Bronchial epithelial cell (primary cell): Measurements from ENCODE around the gene ACTA1. TPM values are rescaled to one million over a fixed set of nuclear protein-coding genes. Genes with fewer than 3 reads are reported as not detected.
A peak's percentile ranks its signal among the peaks of the same experiment; 100 is the strongest.

Experiments used
- DNase-seq: peaks from one replicate; pipeline ENCODE4 v3.0.0-alpha.2; 2010; ENCODE audit warnings: low read depth
- FAIRE-seq: peaks from 2 replicates; lab custom pipeline; 2011; peaks lifted over from hg19 to GRCh38; lab: Jason Lieb, UNC
- H3K27me3 ChIP-seq: 2 replicates; pipeline ENCODE4 v1.5.1; 2011; ENCODE audit warnings: low read length; ENCODE audit not compliant: control insufficient read depth, insufficient read depth
- H3K36me3 ChIP-seq: 2 replicates; pipeline ENCODE4 v1.5.1; 2011; ENCODE audit warnings: low read length; ENCODE audit not compliant: control insufficient read depth, insufficient read depth
- H3K4me3 ChIP-seq: 2 replicates; pipeline ENCODE4 v1.5.1; 2011; ENCODE audit warnings: mild to moderate bottlenecking, low read depth, low read length, control low read depth
- CTCF ChIP-seq: IDR thresholded peaks from 2 replicates; pipeline ENCODE4 v1.5.1; 2011; ENCODE audit warnings: mild to moderate bottlenecking, moderate library complexity, low read length, control low read depth, inconsistent platforms; ENCODE audit not compliant: insufficient read depth, severe bottlenecking
- total RNA-seq: library from RNA; depleted of rRNA; stranded (reverse); fragments of >200 nt; gene quantifications from 2 replicates; pipeline ENCODE4 v1.2.1, GENCODE V29; 2014

ACTA1 gene
- total RNA-seq, 1 donor from 2014 or later: not detected

GRCh38 chr1:229461032-229461668, 27.3 kb upstream of the ACTA1 start:
- Histone ChIP-seq H3K4me3 (no peak overlapping the region), H3K36me3 (peaks cover 10% of the 10 kb centered on the region), H3K27me3 (no peaks in the 10 kb centered on the region)
- TF ChIP-seq CTCF: no peak
- DNase-seq: no peak
- no peak for FAIRE-seq

- TF ChIP-seq CTCF: no peak
- FAIRE-seq: no peak
- no peak overlapping the region for H3K4me3 ChIP-seq
- peaks cover 7% of the 10 kb centered on the region for H3K36me3 ChIP-seq
- DNase-seq: no peak
- H3K27me3 ChIP-seq: no peaks in the 10 kb centered on the region
These were observed 25.9 kb upstream of the ACTA1 start for GRCh38 chr1:229459815-229460214.

- FAIRE-seq (no peak), DNase-seq (no peak)
- TF ChIP-seq CTCF: no peak
- Histone ChIP-seq H3K4me3 (no peak overlapping the region), H3K27me3 (no peaks in the 10 kb centered on the region), H3K36me3 (peaks cover 5% of the 10 kb centered on the region)
These were observed 23.5 kb upstream of the ACTA1 start for GRCh38 chr1:229457436-229457835.

GRCh38 chr1:229456016-229456415, 22.1 kb upstream of the ACTA1 start:
- no peak for FAIRE-seq
- TF ChIP-seq CTCF: no peak
- Histone ChIP-seq H3K27me3 (no peaks in the 10 kb centered on the region), H3K36me3 (peaks cover 3% of the 10 kb centered on the region), H3K4me3 (no peak overlapping the region)
- peak; percentile 6 for DNase-seq

GRCh38 chr1:229454056-229454455, 20.2 kb upstream of the ACTA1 start:
- no peak for TF ChIP-seq CTCF
- peaks cover 2% of the 10 kb centered on the region for H3K36me3 ChIP-seq
- FAIRE-seq: no peak
- H3K27me3 ChIP-seq: no peaks in the 10 kb centered on the region
- no peak for DNase-seq
- no peak overlapping the region for H3K4me3 ChIP-seq
